GM18868 (cell line): ENCODE data around the gene CRISPLD2.
"Not testable (repeated sequence)": the region's sequence is repeated elsewhere in the genome, so short reads cannot be mapped to it uniquely, and the experiment has no call there.

Experiments used
- ATAC-seq: cut with Tn5 transposase; IDR thresholded peaks from one replicate; pipeline ENCODE4 v1.9.1; 2021; ENCODE audit warnings: mild to moderate bottlenecking, moderate library complexity; ENCODE audit not compliant: unreplicated experiment

CRISPLD2 gene

DNA sequence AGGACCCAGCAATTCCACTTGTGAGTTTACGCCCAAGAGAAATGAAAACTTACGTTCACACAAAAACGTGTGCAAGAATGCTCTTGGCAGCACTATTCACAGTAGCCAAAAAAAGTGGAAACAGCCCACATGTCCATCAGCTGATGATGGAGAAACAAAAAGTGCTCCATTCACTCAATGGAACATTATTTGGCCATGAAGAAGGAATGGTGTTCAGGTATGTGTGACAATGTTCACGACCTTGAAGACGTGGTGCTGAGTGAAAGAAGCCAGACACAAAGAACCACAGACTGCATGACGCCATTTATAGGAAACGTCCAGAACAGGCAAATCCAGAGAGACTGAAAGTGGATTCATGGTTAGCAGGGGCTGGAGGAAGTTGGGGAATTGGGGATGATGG is 106.7 kb downstream of the CRISPLD2 start:
- no peak for ATAC-seq

GRCh38 chr16:84927621-84928591 is 108.1 kb downstream of the CRISPLD2 start:
- ATAC-seq, result no peak

- no peak for ATAC-seq
Measured at GRCh38 chr16:84928679-84929420, 109.1 kb downstream of the CRISPLD2 start.

- no peak for ATAC-seq
Measured at GRCh38 chr16:84929421-84930297, 109.9 kb downstream of the CRISPLD2 start.

GRCh38 chr16:84930298-84931106 is 110.7 kb downstream of the CRISPLD2 start:
- no peak for ATAC-seq

- ATAC-seq, result no peak
Measured at GRCh38 chr16:84931107-84931494, 111.3 kb downstream of the CRISPLD2 start.

DNA sequence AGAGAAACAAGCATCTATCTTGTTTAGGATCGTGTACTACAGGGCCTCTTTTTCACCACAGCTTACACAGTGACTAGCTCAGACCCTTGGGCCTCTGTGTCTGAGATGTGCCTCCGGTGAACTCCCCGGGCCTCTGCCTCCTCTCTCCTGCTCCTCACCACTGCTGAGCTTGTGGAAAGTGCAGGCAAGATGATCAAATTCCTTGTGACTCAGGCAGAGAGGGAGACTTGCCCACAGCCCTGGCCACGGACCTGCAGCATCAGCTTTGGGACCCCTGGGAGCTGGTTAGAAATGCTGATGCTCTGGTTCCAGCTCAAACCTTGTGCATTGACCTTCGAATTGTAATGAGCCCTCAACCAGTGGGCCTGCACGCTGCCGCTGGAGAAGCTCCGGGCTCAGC is 111.7 kb downstream of the CRISPLD2 start:
- ATAC-seq, result no peak

DNA sequence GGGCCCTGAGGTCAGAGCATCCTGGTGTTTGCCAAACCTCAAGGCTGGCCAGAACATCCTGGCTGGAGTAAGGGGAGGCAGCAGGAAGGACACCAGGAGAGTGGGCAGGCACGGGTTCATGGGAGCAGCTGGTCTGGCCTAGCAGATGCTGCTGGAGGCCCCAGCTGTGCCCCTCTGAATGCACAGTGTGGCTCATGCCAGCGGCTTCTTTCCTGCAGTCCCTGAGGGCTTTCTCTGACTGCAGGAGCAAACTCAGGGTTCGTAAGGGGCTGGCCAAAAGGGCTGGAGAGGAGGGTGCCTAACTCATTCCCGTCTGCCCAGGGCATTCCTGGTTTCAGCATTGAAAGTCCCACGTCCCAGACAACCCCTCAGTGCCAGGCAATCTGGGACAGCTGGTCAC is 112.9 kb downstream of the CRISPLD2 start:
- ATAC-seq, result no peak

- ATAC-seq, result no peak
Measured at GRCh38 chr16:84933774-84934631, 114.2 kb downstream of the CRISPLD2 start.

DNA sequence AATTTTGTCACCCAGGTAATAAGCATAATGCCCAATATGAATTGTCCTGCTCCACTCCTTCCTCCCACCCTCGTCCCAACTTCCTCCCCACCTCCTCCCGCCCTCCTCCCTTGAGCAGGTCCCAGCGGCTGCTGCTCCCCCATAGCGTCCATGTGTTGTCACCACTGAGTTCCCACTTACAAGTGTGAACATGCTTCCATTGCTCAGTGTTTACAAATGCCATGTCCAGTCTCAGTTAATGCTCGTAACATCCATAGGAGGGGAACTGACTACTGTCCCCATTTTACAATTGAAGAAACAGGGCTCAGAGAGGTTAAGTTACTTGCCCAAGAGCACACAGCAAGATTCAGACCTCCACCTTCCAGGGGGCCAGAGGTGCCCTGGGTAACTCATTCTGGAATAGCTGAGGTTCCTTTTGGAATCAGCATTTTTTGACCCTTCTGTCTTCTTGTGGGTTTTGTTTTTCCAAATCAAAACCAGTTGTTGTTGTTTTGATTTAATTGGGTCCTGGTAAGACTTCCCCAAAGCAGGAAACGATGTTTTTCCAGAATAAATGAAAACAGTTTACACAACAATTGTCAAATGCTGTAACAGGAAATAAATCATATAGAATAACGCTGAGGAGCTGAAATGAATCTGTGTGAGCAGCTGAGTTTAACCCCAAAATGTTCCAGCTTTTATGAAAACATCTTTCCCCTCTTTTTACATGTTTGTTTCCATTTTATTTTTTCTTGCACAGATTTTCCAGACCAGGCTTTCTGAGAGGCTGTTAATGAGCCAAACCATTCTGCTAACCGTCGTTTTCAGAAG is 117.6 kb downstream of the CRISPLD2 start:
- no peak for ATAC-seq

DNA sequence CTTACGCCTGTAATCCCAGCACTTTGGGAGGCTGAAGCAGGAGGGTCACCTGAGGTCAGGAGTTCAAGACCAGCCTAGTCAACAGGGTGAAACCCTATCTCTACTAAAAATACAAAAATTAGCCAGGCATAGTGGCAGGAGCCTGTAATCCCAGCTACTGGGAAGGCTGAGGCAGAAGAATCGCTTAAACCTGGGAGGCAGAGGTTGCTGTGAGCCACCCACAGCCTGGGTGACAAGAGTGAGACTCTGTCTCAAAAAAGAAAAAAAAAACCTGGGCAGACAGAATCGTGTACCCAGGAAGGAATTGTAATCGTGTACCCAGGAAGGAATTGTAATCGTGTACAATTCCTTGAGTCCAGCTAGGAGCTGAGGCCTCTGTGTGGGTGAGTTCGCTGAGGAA is 118.8 kb downstream of the CRISPLD2 start:
- not testable (repeated sequence) for ATAC-seq

DNA sequence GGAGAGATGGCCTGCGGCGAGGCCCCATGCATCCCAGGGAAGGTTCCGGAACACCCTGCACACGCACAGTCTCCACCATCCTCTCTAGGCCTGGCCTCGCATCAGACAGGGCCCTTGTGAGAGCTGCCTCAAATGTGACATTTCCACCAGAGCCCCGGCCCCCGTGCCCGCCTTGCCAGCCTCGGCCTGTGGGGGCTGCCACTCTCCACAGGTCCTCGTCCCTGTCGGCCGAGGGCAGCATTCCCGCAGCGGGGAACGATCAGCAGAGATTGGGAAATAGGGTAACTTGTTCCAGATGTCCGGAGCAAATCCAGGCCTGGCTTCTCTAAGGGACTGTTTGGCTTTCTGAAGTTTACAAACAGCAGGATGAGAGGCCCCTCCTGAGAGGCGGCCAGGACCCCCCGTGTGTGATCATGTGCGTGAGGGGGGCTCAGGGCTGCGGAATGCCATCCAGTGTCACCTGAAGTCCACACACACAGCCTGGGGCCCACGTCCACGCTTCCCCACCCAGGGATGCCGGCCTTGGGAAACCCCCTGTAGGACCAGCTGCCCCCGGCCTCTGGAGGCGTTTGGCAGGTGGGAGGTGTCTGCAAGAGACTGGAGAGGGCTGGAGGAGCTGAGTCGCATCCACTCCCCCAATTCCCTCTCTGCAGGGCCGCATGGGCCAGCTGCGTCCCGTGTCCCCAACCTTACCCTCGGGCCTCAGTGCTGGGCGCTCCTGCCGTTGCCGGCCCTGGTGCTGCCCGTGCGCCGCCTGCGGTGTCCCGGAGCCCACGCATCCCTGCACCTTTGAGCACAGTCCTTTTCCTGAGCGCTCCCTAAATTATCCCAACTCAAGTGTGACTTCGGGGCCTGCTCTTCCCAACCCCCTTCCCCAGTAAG is 121.1 kb downstream of the CRISPLD2 start:
- no peak for ATAC-seq

DNA sequence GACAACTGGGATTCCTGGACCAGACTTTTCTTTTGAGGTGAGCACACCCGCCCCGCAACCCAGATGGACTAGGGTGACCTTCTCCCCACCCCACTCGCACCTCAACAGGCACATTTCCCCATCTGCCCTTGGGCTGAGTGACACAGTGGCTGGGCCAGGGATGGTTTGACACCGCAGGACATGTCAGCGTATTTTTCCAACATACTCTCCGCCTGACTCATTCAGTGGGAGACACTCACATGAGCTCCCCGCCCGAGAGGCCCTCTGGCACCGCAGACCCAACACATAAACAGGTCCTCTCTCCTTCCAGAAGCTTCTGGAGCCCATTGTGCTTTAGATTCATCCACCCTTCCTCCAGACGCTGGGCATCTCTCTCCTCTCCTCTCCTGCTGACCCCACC is 122.1 kb downstream of the CRISPLD2 start:
- no peak for ATAC-seq

- ATAC-seq, result no peak
Measured at GRCh38 chr16:84942786-84943185, 123.0 kb downstream of the CRISPLD2 start.

GRCh38 chr16:84943620-84944019 is 123.8 kb downstream of the CRISPLD2 start:
- no peak for ATAC-seq

- ATAC-seq, result no peak
Measured at GRCh38 chr16:84947022-84947421, 127.2 kb downstream of the CRISPLD2 start.
